GM19328 (cell line): ENCODE measurements around the gene PSMD13.

Experiments
- ATAC-seq: cut with Tn5 transposase; IDR thresholded peaks from one replicate; pipeline ENCODE4 v1.9.1; 2021; ENCODE audit warnings: mild to moderate bottlenecking, moderate library complexity; ENCODE audit not compliant: unreplicated experiment

The PSMD13 gene

DNA sequence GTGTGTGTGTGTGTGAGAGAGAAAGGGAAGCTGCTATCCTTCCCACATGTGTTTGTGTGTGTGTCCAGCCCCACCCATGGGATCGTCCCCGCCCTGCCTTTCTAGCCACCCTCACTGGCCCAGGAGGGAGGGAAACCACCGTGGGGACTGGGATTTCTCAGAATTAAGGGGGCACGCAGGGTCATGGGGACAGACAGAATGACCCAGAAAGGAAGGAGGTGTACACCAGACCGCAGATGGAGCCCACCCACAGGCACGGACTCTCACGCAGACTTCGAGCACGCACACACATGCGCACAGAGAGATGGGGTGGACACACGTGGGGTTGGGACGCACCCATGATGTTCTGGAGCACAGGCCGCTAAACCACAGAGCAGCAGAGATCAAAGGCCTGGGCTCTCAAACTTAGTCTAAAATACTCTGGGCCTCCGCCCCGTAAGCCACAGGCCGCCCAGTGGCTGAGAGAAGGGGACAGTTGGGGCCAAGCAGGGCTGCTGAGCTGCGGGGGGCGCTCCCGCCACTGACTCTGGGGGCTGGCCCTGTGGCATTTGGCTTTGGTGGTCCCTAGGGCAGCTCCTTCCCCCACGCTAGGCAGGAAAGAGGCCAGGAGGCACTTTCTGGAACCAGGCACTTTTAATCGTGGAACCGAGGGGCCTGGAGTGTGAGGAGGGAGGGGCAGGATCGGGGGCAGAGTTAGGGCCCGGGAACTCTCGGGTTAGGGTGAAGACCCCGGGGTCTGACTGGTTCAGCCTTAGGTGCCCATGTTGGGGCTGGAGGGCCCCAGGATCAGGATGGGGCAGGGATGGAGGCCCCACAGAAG is 61.0 kb downstream of the PSMD13 start:
- ATAC-seq: no peak

DNA sequence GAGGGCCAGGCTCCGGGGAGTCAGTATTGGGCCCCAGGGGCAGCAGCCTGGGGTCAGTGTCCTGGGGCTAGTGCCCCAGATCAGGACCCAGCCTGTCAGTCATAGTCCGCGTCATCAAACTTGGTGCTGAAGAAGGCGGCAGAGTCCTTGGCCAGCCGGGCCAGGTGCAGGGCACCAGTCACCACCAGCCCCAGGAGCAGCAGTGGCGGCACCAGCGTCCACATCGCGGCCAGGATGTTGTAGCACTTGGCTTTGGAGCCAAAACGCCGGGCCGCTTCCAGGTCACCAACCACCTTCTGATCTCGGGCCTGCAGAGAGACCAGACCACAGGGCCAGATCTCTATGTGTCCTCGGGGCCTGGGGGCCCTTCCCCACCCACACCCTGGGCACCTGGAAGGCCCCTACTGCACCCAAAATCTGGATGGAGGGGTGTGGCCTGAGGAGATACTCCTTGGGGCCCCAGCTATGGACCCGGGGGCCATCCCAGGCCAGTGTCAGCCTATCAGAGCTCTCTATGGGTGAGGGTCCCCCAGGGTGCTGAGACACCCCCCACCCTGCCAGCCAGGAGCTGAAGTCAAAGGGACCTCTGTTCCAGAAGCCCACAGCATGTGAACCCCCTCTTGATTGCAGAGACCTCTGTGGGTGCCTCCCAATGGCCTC is 61.8 kb downstream of the PSMD13 start:
- ATAC-seq: no peak

DNA sequence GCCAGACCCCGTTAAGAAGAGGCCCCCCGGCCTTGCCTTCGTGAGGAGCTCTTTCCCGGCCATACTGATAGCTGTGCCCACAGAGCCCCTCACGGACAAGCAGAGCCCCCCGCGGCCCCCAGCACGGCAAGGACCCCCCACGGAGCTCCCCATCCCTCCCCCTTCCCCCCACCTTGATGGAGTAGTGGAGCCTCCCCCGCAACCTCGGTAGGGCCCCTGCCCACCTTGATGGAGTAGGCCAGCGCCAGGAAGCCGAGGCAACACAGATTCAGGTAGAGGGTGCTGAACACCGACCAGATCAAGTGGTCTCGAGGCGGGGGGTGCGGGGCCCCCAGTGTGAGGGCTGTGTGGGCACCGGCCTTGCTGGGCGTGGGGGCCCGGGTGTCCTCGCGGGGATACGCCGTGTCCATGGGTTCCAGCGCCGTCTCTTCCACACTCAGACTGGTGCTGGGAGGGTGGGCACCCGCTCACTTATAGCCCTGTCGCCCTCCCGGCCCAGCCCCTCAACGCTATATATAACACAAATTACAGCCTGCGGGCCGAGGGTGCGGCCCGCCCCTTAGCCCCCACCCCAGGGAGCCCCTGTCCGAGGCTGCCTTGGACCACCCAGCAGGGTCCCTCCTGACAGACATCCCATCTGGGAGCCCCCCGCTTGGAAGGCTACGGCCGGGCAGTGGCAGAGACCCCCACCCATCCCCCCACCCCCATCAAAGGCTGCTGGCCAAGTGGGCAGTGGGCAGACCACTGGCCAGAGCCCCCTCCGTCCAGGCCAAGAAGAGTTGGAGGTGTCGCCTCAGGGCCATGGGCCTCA is 62.5 kb downstream of the PSMD13 start, which contains the start of gene IFITM5:
IFITM5 (minus strand) TSS at position 446 of the 811 bp plus-strand sequence; CDS start at position 410, 36 bp downstream.
- ATAC-seq: no peak

GRCh38 chr11:299951-300735 is 63.4 kb downstream of the PSMD13 start:
- ATAC-seq: no peak
